Hematopoietic multipotent progenitor cell treated with erythropoietin and hydrocortisone succinate and interleukin-3 and kit ligand, for 15 days (in vitro differentiated cells): ENCODE data around the gene MAP3K7CL.

Source experiments
- DNase-seq: peaks from one replicate; pipeline ENCODE4 v3.0.0-alpha.2; 2015; ENCODE audit warnings: low spot score

Gene MAP3K7CL

GRCh38 chr21:29196670-29197191 lies 66.3 kb downstream of the MAP3K7CL start:
- no peak for DNase-seq

DNA sequence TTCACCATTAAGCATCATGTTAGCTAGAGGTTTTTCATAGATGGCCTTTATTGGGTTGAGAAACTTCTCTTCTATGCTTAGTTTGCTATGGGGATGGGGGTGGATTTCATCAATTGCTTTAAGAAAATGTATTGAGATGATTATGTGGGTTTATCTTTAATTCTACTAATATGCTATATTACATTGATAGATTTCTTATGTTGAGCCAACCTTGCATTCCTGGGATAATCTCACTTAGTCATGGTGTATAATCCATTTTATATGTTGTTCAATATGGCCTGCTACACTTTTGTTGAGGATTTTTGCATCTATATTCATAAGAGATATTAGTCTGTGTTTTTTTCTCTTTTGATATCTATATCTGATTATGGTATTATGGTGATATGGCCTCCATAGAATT lies 70.7 kb downstream of the MAP3K7CL start:
- no peak for DNase-seq

DNA sequence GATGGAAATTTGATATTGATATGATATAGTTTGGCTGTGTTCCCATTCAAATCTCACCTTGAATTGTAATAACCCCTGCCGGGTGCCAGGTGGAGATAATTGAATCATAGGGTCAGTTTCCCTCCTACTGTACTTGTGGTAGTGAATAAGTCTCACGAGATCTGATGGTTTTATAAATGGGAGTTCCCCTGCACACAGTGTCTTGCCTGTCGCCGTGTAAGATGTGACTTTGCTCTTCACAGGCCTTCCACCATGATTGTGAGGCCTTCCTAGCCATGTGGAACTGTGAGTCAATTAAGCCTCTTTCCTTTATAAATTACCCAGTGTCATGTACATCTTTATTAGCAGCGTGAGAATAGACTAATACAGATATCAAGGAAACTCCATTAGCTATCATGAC lies 74.6 kb downstream of the MAP3K7CL start:
- DNase-seq = no peak

DNA sequence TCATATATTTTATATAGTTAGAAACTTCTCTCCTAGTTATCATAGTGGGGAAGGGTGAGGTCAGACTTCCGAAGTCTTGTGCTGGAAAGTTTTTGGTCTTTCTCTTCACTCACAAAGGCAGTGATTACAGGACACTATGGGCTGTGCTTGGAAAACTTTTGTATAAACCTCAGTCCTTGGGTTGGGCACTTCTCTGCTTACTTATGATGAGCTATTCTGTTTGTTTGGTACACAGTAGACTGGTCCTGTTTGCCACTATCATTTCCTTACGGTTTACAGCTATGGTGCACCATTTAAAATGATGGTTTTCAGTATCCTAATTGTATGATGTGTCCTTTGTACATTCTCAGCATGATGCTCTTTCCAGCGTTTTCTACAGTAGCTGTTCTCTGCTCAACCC lies 75.5 kb downstream of the MAP3K7CL start:
- DNase-seq = no peak

DNA sequence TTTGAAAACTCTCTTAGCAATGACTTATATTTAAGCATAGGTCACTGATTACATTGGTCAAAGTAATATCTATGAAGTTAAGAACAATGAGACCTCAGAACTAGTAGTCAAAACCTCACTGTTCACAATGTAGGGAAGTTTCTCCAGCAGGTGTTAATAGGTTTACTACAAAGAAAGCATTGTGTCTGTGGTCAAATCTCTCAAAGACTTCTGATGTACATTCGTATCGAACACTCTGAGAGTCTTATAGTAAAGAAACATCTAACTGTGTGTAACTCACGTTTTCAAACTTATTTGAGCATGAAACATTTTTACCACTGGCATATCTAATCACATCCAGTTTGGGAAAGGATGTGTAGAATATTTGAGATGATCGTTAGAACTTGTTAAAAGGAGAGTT lies 76.0 kb downstream of the MAP3K7CL start:
- no peak for DNase-seq

- DNase-seq = no peak
These were observed 76.8 kb downstream of the MAP3K7CL start for GRCh38 chr21:29207201-29207600.

GRCh38 chr21:29208044-29208681 lies 77.7 kb downstream of the MAP3K7CL start:
- no peak for DNase-seq

DNA sequence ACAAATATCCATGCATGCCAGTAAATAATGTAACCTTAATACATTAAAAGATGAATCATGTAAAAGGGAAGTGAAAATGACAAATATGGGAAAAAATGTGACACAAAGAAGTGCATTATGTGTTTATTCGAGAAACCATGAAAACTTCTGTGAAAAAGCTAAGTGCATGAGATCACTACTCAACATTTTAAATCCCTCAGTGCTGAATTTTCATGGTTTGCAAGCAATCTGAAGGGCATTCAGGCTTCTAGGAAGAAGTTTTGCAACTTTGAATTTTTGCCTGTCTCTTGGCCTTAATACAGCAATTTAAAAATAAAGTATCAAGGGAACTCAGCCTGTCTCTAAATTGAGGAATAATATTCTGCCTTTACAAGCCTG lies 78.2 kb downstream of the MAP3K7CL start:
- no peak for DNase-seq

DNA sequence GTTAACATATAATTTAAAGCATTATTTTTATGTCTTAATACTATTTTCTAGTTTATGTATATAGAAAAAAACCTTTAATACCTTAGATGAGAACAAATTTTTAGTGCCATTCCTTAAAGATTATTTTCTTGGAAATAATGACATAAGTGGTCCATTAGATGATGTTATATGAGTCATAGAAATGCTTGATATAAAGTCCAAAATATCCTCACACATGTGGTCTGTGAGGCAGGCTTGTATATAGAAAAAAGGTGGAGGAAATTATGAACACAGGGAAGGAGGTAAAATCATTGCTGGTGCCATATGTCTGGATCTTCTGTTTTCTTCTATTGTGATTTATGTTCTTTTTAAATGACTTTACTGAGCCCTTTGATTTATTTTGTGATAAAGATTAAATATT lies 79.3 kb downstream of the MAP3K7CL start:
- DNase-seq = no peak

GRCh38 chr21:29211205-29211604 lies 80.8 kb downstream of the MAP3K7CL start:
- no peak for DNase-seq

DNA sequence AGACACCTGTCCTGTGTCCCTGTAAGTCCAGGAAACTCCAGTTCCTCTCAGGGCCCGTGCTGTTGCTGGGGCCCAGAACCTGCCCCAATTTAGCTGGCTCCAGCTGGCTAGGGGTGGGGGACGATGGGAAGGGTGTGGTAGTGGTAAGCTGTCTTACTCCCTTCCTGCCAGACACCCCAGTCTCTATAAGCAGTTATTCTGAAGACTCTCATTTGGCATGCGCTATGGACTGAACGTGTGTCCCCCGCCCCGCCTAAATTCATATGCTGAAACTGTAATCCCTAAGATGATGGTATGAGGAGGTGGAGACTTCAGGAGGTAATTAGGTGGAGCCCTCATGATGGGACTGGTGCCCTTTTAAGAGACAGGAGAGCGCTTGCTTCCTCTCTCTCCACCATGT lies 82.0 kb downstream of the MAP3K7CL start:
- no peak for DNase-seq

DNA sequence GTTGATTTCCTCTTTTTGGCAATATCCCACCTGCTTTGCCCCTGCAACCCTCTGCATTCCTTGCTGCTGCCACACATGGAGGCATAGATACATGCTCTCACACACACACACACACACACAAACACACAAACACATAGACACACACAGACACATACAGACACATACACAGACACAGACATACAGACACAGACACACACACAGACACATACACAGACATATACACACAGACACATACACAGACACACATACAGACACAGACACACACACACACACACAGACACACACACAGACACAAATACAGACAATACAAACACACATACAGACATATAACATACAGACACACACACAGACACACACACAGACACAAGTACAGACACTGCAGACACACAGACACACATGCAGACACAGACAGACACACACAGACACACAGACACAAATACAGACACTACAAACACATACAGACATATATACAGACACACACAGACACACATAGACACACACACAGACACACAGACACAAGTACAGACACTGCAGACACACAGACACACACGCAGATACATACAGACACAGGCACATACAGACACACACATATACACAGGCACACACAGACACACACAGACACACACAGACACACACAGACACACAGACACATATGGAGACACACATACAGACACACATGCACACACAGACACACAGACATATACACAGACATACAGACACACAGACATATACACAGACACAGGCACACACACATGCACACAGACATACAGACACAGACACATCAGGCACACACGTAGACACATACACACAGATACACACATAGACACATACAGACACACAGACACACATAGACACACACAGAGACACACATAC lies 83.3 kb downstream of the MAP3K7CL start:
- no peak for DNase-seq

GRCh38 chr21:29215709-29216108 lies 85.3 kb downstream of the MAP3K7CL start:
- no peak for DNase-seq

DNA sequence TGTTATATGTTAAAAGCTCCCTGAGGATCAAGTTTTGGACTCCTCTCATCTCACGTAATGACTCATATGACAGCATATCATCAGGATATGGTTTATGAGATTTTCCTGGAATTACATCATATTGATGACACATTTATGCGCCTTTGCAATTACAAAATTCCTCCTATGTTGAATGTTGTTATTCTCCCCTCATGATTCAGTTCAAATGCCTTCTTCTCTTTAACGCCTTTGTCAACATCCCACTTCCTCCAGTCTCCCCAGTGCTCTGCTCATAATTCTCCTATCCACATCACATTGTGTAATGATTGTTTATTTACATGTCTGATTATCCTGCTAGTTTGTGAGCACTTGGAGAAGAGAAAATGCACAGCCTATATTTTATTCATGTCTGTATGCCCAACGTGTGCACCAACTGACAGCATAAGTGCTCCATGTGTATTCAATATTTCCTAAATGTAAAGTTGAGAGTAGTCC lies 87.4 kb downstream of the MAP3K7CL start:
- DNase-seq = no peak

DNA sequence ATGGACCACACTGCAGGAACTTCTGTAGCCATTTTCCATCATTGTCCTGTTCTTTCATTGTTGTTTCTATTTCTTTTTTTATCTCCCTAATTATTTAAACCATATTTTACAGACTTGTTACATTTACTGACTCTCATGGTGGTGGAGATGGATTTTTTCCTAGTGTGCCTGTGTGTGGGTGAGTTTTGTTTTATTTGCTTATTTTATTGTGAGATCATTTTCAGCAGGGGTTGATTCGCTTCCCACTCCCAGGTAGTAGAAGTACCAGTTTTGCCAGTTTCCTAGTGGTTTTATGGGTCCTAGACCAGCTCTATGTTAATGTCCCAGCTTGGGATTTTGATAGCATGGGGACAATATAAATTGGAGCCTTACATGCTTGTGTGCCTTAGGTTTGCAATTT lies 88.3 kb downstream of the MAP3K7CL start:
- DNase-seq = no peak

DNA sequence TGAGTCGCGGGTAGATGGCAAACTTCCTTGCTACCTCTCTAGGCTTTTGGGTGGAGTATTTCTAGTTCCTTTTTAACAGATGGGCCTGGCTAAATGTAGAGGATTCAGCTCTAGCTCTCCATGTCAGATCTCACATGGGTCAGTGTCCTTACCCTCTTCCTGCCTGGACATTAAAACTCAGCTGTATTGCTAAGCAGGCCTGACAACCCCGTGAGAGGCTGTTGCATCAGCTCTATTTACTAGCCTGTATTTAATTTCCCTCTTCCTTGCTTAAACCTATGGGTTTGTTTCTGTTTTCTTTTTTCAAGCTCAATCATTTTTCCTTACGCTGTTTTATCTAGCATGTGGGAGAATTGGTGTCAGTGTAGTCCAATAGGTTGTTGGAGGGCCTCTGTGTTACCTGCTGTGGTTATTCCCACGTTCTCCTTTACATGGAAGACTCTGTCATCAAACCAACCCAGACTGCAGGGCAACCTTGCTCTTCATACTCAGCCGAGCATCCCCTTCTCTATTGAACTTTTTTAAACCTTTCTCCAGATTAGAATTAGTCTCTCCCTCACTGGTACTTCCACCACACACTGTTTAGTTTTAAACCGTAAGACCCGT lies 88.8 kb downstream of the MAP3K7CL start:
- DNase-seq = no peak

GRCh38 chr21:29221253-29221744 lies 90.9 kb downstream of the MAP3K7CL start:
- DNase-seq = no peak

DNA sequence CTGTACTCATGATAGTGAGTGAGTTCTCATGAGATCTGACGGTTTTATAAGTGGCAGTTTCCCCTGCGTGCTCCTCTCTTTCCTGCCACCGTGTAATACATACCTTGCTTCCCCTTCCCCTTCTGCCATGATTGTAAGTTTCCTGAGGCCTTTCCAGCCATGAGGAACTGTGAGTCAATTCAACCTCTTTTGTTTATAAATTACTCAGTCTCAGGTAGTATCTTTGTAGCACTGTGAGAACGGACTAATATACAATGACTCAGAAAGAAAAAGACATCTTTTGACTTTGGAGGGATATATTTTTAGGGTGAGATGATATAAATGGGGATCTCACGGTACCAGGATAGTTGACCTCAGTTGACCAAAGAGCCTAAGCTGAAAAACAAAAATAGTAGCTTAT lies 93.6 kb downstream of the MAP3K7CL start:
- no peak for DNase-seq
